ENCODE data around the gene IFITM5.
"Not testable (repeated sequence)": the region's sequence is repeated elsewhere in the genome, so short reads cannot be mapped to it uniquely, and the experiment has no call there.

IFITM5 gene

GRCh38 chr11:327581-327923 is 28.2 kb upstream of the IFITM5 start:
- DNase-seq, result no peak

GRCh38 chr11:326842-327580 is 27.7 kb upstream of the IFITM5 start:
- DNase-seq, result peak; percentile 32

GRCh38 chr11:326592-326841 is 27.2 kb upstream of the IFITM5 start:
- DNase-seq, result no peak

GRCh38 chr11:325796-326591 is 26.7 kb upstream of the IFITM5 start:
- no peak for DNase-seq

- not testable (repeated sequence) for DNase-seq
These were observed 25.5 kb upstream of the IFITM5 start for GRCh38 chr11:324593-325517.

GRCh38 chr11:324156-324555 is 24.8 kb upstream of the IFITM5 start:
- DNase-seq, result no peak

GRCh38 chr11:319888-320273 is 20.6 kb upstream of the IFITM5 start:
- not testable (repeated sequence) for DNase-seq

GRCh38 chr11:319121-319887 is 20.0 kb upstream of the IFITM5 start:
- not testable (repeated sequence) for DNase-seq

GRCh38 chr11:318405-319120 is 19.2 kb upstream of the IFITM5 start:
- DNase-seq, result not testable (repeated sequence)

- not testable (repeated sequence) for DNase-seq
These were observed 18.5 kb upstream of the IFITM5 start for GRCh38 chr11:317668-318404.

GRCh38 chr11:316891-317301 is 17.6 kb upstream of the IFITM5 start:
- DNase-seq, result no peak

GRCh38 chr11:316031-316701 is 16.8 kb upstream of the IFITM5 start:
- DNase-seq, result no peak

- DNase-seq, result no peak
These were observed 16.2 kb upstream of the IFITM5 start for GRCh38 chr11:315516-315994.

- DNase-seq, result no peak
These were observed 15.7 kb upstream of the IFITM5 start for GRCh38 chr11:315051-315481.

- not testable (repeated sequence) for DNase-seq
These were observed 15.2 kb upstream of the IFITM5 start for GRCh38 chr11:314554-314875.

- peak; percentile 72 for DNase-seq
These were observed 14.6 kb upstream of the IFITM5 start, which contains the start of gene IFITM1 for GRCh38 chr11:313787-314553. Gene IFITM1 (plus strand): TSS chr11:314040. CDS start chr11:314171, 131 bp downstream.

GRCh38 chr11:313304-313786 is 14.0 kb upstream of the IFITM5 start:
- DNase-seq, result no peak

GRCh38 chr11:312092-312816 is 12.9 kb upstream of the IFITM5 start:
- DNase-seq, result no peak
